GM19043 (cell line): ENCODE data around the gene PRTG.
"Not testable (repeated sequence)": the region's sequence is repeated elsewhere in the genome, so short reads cannot be mapped to it uniquely, and the experiment has no call there.

Source experiments
- ATAC-seq: cut with Tn5 transposase; IDR thresholded peaks from one replicate; pipeline ENCODE4 v1.9.1; 2021; ENCODE audit warnings: low read depth; ENCODE audit not compliant: unreplicated experiment

PRTG gene

GRCh38 chr15:55742927-55743728 lies at the start of gene PRTG:
Gene PRTG (minus strand): TSS chr15:55743152. CDS start chr15:55742931, 221 bp downstream.
- ATAC-seq = no peak

GRCh38 chr15:55791551-55792400 lies 48.8 kb upstream of the PRTG start:
- ATAC-seq = no peak

GRCh38 chr15:55789066-55789660 lies 46.2 kb upstream of the PRTG start:
- no peak for ATAC-seq

GRCh38 chr15:55786341-55786740 lies 43.4 kb upstream of the PRTG start:
- no peak for ATAC-seq

GRCh38 chr15:55785593-55785992 lies 42.6 kb upstream of the PRTG start:
- not testable (repeated sequence) for ATAC-seq

GRCh38 chr15:55784286-55784685 lies 41.3 kb upstream of the PRTG start:
- no peak for ATAC-seq

GRCh38 chr15:55782901-55783300 lies 39.9 kb upstream of the PRTG start:
- no peak for ATAC-seq

- no peak for ATAC-seq
Observed at GRCh38 chr15:55780292-55780691, 37.3 kb upstream of the PRTG start.

GRCh38 chr15:55778932-55779331 lies 36.0 kb upstream of the PRTG start:
- ATAC-seq = no peak

- ATAC-seq = no peak
Observed at GRCh38 chr15:55775316-55775715, 32.4 kb upstream of the PRTG start.

- peak; percentile 68 for ATAC-seq
Observed at GRCh38 chr15:55774113-55774970, 31.4 kb upstream of the PRTG start.

- ATAC-seq = no peak
Observed at GRCh38 chr15:55770806-55771205, 27.9 kb upstream of the PRTG start.

- ATAC-seq = no peak
Observed at GRCh38 chr15:55770261-55770660, 27.3 kb upstream of the PRTG start.

- ATAC-seq = no peak
Observed at GRCh38 chr15:55768670-55769185, 25.8 kb upstream of the PRTG start.

GRCh38 chr15:55766676-55767075 lies 23.7 kb upstream of the PRTG start:
- ATAC-seq = no peak

- no peak for ATAC-seq
Observed at GRCh38 chr15:55764398-55764797, 21.4 kb upstream of the PRTG start.

- no peak for ATAC-seq
Observed at GRCh38 chr15:55758580-55758986, 15.6 kb upstream of the PRTG start.

- ATAC-seq = not testable (repeated sequence)
Observed at GRCh38 chr15:55753433-55753832, 10.5 kb upstream of the PRTG start.

GRCh38 chr15:55750706-55751105 lies 7.8 kb upstream of the PRTG start:
- ATAC-seq = no peak
